CD8-positive, alpha-beta memory T cell (primary cell): ENCODE results near the gene CDK5RAP2. TPM values are rescaled to one million over a fixed set of nuclear protein-coding genes. Genes with fewer than 3 reads are reported as not detected.

Experiments
- CTCF ChIA-PET: fragments of 350-600 bp; sonication (Branson Sonifier 250); formaldehyde crosslinking; loops from one replicate; lab custom pipeline; 2021; ENCODE audit warnings: antibody characterized with exemption; lab: Charles Lee
- POLR2A ChIA-PET: fragments of 350-600 bp; sonication (Branson Sonifier 250); formaldehyde crosslinking; loops from one replicate; lab custom pipeline; 2021; ENCODE audit warnings: antibody characterized with exemption; lab: Charles Lee
- DNase-seq, 5 donors: peaks; one replicate each; pipeline versions ENCODE4 v3.0.0 to v3.0.0-alpha.2; 2020 to 2022; ENCODE audit warnings: mixed read lengths in 1 of 5
- H3K27ac ChIP-seq: one replicate; pipeline ENCODE4 v1.7.0; 2013; ENCODE audit warnings: low read depth, mild to moderate bottlenecking, low read length, moderate library complexity
- H3K27me3 ChIP-seq: 2 replicates; pipeline ENCODE4 v1.7.0; 2013; ENCODE audit warnings: low read length, mild to moderate bottlenecking; ENCODE audit not compliant: insufficient read depth, poor library complexity, severe bottlenecking
- H3K36me3 ChIP-seq: 2 replicates; pipeline ENCODE4 v1.7.0; 2013; ENCODE audit warnings: mild to moderate bottlenecking, low read length, moderate library complexity; ENCODE audit not compliant: insufficient read depth
- H3K4me1 ChIP-seq: 2 replicates; pipeline ENCODE4 v1.7.0; 2013; ENCODE audit warnings: mild to moderate bottlenecking, low read length, moderate library complexity; ENCODE audit not compliant: insufficient read depth
- H3K4me3 ChIP-seq: 2 replicates; pipeline ENCODE4 v1.7.0; 2013; ENCODE audit warnings: mild to moderate bottlenecking, low read length
- H3K9me3 ChIP-seq: 2 replicates; pipeline ENCODE4 v1.7.0; 2013; ENCODE audit warnings: mild to moderate bottlenecking, low read length
- H3K27ac Mint-ChIP-seq, 8 donors: one replicate each; pipeline ENCODE4 v1.8.0; 2020 to 2021; ENCODE audit warnings: mixed read lengths in 8 of 8, mild to moderate bottlenecking in 6 of 8, inconsistent platforms in 3 of 8, moderate library complexity in 3 of 8
- H3K27me3 Mint-ChIP-seq, 2 donors: one replicate each; pipeline ENCODE4 v1.8.0; 2020 to 2021; ENCODE audit warnings: mixed read lengths in 2 of 2, mild to moderate bottlenecking in 1 of 2, moderate library complexity in 1 of 2
- H3K36me3 Mint-ChIP-seq, 3 donors: one replicate each; pipeline ENCODE4 v1.8.0; 2020 to 2021; ENCODE audit warnings: mixed read lengths in 3 of 3, inconsistent platforms in 1 of 3, mild to moderate bottlenecking in 1 of 3
- H3K4me1 Mint-ChIP-seq, 3 donors: one replicate each; pipeline ENCODE4 v1.8.0; 2020 to 2021; ENCODE audit warnings: mixed read lengths in 3 of 3, inconsistent platforms in 1 of 3, mild to moderate bottlenecking in 1 of 3
- H3K4me3 Mint-ChIP-seq, 7 donors: one replicate each; pipeline ENCODE4 v1.8.0; 2020 to 2021; ENCODE audit warnings: mixed read lengths in 7 of 7, mild to moderate bottlenecking in 6 of 7, moderate library complexity in 4 of 7, inconsistent platforms in 2 of 7
- H3K9me3 Mint-ChIP-seq, 5 donors: one replicate each; pipeline ENCODE4 v1.8.0; 2020 to 2022; ENCODE audit warnings: mixed read lengths in 5 of 5, mild to moderate bottlenecking in 3 of 5, moderate library complexity in 2 of 5, inconsistent platforms in 1 of 5
- polyA plus RNA-seq: library from polyadenylated mRNA; unstranded; fragments of 300-500 nt; fragmentation: Illumina TruSeq; gene quantifications from one replicate; pipeline ENCODE4 v1.2.3, GENCODE V29; 2021
- total RNA-seq, 2 experiments: library from RNA; stranded (reverse); gene quantifications; one replicate each; pipeline ENCODE4 v1.2.3, GENCODE V29; 2021

Gene CDK5RAP2
- total and polyA plus RNA-seq, 3 experiments from 2014 or later: 34.0 to 56.8 (median 56.6) TPM

- H3K4me1 Mint-ChIP-seq: peaks cover 49 to 83% (median 72%) of the 10 kb centered on the region in 3 donors
- POLR2A ChIA-PET: interaction anchor here (1.2 kb wide), 1 partner anchor 1685 kb away, joined by 3 read pairs; the partner anchor contains the start of genes MRRF and RBM18
Measured at GRCh38 chr9:120579139-120580050, 572 bp downstream of the CDK5RAP2 start.

GRCh38 chr9:120574473-120574872 is 5.5 kb downstream of the CDK5RAP2 start:
- H3K4me3 Mint-ChIP-seq: no peak overlapping the region
- ChIA-PET POLR2A (no interaction called here), CTCF (interaction anchor here (1.1 kb wide), 1 partner anchor 639 kb away, joined by 3 read pairs; no protein-coding TSS in a partner anchor)
- H3K27me3 Mint-ChIP-seq: no peaks in the 10 kb centered on the region
- Histone ChIP-seq H3K9me3 (no peaks in the 10 kb centered on the region), H3K27ac (no peak overlapping the region), H3K4me3 (no peak overlapping the region), H3K4me1 (peaks cover 10% of the 10 kb centered on the region), H3K36me3 (peaks cover 15% of the 10 kb centered on the region), H3K27me3 (no peaks in the 10 kb centered on the region)
- H3K4me1 Mint-ChIP-seq: peaks cover 45 to 62% (median 54%) of the 10 kb centered on the region in 3 donors
- H3K9me3 Mint-ChIP-seq: no peaks in the 10 kb centered on the region
- DNase-seq: no peak
- peak overlapping the region in 1 of 8 donors; percentile 61 for H3K27ac Mint-ChIP-seq
- H3K36me3 Mint-ChIP-seq: peaks cover 0 to 54% (median 3%) of the 10 kb centered on the region in 3 donors

More at GRCh38 chr9:120579139-120580050, 572 bp downstream of the CDK5RAP2 start:
- peak overlapping the region; percentile 92 to 98 (median 96) for H3K27ac Mint-ChIP-seq
- peaks cover 0 to 29% (median 0%) of the 10 kb centered on the region in 3 donors for H3K36me3 Mint-ChIP-seq
- CTCF ChIA-PET: no interaction called here
- peaks cover 19% of the 10 kb centered on the region for H3K4me1 ChIP-seq
- peak overlapping the region; percentile 98 for H3K4me3 ChIP-seq
- H3K27me3 Mint-ChIP-seq: no peaks in the 10 kb centered on the region
- peak overlapping the region; percentile 82 for H3K27ac ChIP-seq
- peak in 1 of 5 donors; percentile 1 for DNase-seq
- no peaks in the 10 kb centered on the region for H3K9me3 ChIP-seq
- H3K27me3 ChIP-seq: no peaks in the 10 kb centered on the region
- H3K4me3 Mint-ChIP-seq: peak overlapping the region; percentile 91 to 97 (median 94)
- H3K9me3 Mint-ChIP-seq: no peaks in the 10 kb centered on the region
- no peaks in the 10 kb centered on the region for H3K36me3 ChIP-seq

GRCh38 chr9:120572472-120572871 is 7.5 kb downstream of the CDK5RAP2 start:
- no peaks in the 10 kb centered on the region for H3K4me1 ChIP-seq
- ChIA-PET POLR2A (no interaction called here), CTCF (no interaction called here)
- H3K27ac ChIP-seq: no peak overlapping the region
- Mint-ChIP-seq H3K4me1 (peaks cover 35 to 48% (median 36%) of the 10 kb centered on the region in 3 donors), H3K27ac (no peak overlapping the region), H3K4me3 (no peak overlapping the region), H3K27me3 (no peaks in the 10 kb centered on the region), H3K9me3 (no peaks in the 10 kb centered on the region), H3K36me3 (peaks cover 8 to 69% (median 13%) of the 10 kb centered on the region in 3 donors)
- no peak overlapping the region for H3K4me3 ChIP-seq
- H3K36me3 ChIP-seq: peaks cover 33% of the 10 kb centered on the region
- no peak for DNase-seq
- H3K9me3 ChIP-seq: no peaks in the 10 kb centered on the region
- H3K27me3 ChIP-seq: no peaks in the 10 kb centered on the region

- no peak for DNase-seq
- ChIA-PET CTCF (no interaction called here), POLR2A (no interaction called here)
- Mint-ChIP-seq H3K4me3 (no peak overlapping the region), H3K9me3 (no peaks in the 10 kb centered on the region), H3K4me1 (peaks cover 27 to 46% (median 31%) of the 10 kb centered on the region in 3 donors), H3K36me3 (peaks cover 8 to 71% (median 16%) of the 10 kb centered on the region in 3 donors), H3K27me3 (no peaks in the 10 kb centered on the region), H3K27ac (no peak overlapping the region)
- Histone ChIP-seq H3K4me1 (no peaks in the 10 kb centered on the region), H3K36me3 (peaks cover 41% of the 10 kb centered on the region), H3K27ac (no peak overlapping the region), H3K27me3 (no peaks in the 10 kb centered on the region), H3K9me3 (no peaks in the 10 kb centered on the region), H3K4me3 (no peak overlapping the region)
Measured at GRCh38 chr9:120571443-120572257, 8.3 kb downstream of the CDK5RAP2 start.

GRCh38 chr9:120570296-120570695 is 9.7 kb downstream of the CDK5RAP2 start:
- Histone ChIP-seq H3K27ac (no peak overlapping the region), H3K4me3 (no peak overlapping the region), H3K27me3 (no peaks in the 10 kb centered on the region), H3K36me3 (peaks cover 45% of the 10 kb centered on the region), H3K9me3 (no peaks in the 10 kb centered on the region), H3K4me1 (no peaks in the 10 kb centered on the region)
- Mint-ChIP-seq H3K27me3 (no peaks in the 10 kb centered on the region), H3K9me3 (no peaks in the 10 kb centered on the region), H3K36me3 (peaks cover 16 to 75% (median 19%) of the 10 kb centered on the region in 3 donors), H3K4me3 (peak overlapping the region in 1 of 7 donors; percentile 15), H3K27ac (peak overlapping the region in 2 of 8 donors; percentile 8 to 34), H3K4me1 (peaks cover 19 to 43% (median 25%) of the 10 kb centered on the region in 3 donors)
- no peak for DNase-seq
- ChIA-PET POLR2A (no interaction called here), CTCF (no interaction called here)

GRCh38 chr9:120569556-120569955 is 10.4 kb downstream of the CDK5RAP2 start:
- no peaks in the 10 kb centered on the region for H3K9me3 Mint-ChIP-seq
- Histone ChIP-seq H3K4me3 (no peak overlapping the region), H3K27ac (no peak overlapping the region), H3K4me1 (no peaks in the 10 kb centered on the region), H3K36me3 (peaks cover 45% of the 10 kb centered on the region), H3K9me3 (no peaks in the 10 kb centered on the region), H3K27me3 (no peaks in the 10 kb centered on the region)
- peaks cover 16 to 83% (median 20%) of the 10 kb centered on the region in 3 donors for H3K36me3 Mint-ChIP-seq
- H3K4me1 Mint-ChIP-seq: peaks cover 24 to 43% (median 27%) of the 10 kb centered on the region in 3 donors
- DNase-seq: no peak
- H3K27ac Mint-ChIP-seq: no peak overlapping the region
- CTCF ChIA-PET: no interaction called here
- POLR2A ChIA-PET: no interaction called here
- H3K4me3 Mint-ChIP-seq: no peak overlapping the region
- H3K27me3 Mint-ChIP-seq: no peaks in the 10 kb centered on the region

DNA sequence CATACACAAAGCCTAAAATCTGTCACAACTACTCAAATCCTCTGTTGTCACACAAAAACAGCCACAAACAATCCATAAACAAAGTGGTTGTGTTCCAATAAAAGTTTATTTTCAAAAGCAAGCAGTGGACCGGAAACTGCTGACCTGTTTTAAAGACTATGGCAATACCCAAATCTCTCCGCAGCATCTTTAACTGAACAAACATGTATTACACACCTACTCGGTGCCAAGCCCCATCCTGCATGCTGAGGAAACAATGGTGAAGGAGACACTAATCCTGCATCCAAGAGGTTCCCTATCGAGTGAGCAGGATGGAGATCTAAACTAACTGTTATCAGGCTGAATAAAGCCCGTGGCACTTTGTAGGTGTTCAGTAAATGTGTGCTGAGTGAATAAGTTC is 11.2 kb downstream of the CDK5RAP2 start:
- CTCF ChIA-PET: no interaction called here
- H3K27me3 Mint-ChIP-seq: no peaks in the 10 kb centered on the region
- H3K9me3 Mint-ChIP-seq: no peaks in the 10 kb centered on the region
- DNase-seq: no peak
- Histone ChIP-seq H3K36me3 (peaks cover 45% of the 10 kb centered on the region), H3K27ac (no peak overlapping the region), H3K27me3 (no peaks in the 10 kb centered on the region), H3K9me3 (no peaks in the 10 kb centered on the region), H3K4me1 (no peaks in the 10 kb centered on the region), H3K4me3 (no peak overlapping the region)
- H3K4me3 Mint-ChIP-seq: no peak overlapping the region
- peaks cover 18 to 37% (median 20%) of the 10 kb centered on the region in 3 donors for H3K4me1 Mint-ChIP-seq
- POLR2A ChIA-PET: no interaction called here
- H3K27ac Mint-ChIP-seq: no peak overlapping the region
- H3K36me3 Mint-ChIP-seq: peaks cover 16 to 86% (median 21%) of the 10 kb centered on the region in 3 donors
